ENCODE data around the gene THSD4.
"Not testable (repeated sequence)": the region's sequence is repeated elsewhere in the genome, so short reads cannot be mapped to it uniquely, and the experiment has no call there.

GRCh38 chr15:71265606-71266005 is 150.3 kb downstream of the THSD4 start:
- not testable (repeated sequence) for TF ChIP-seq POLR2AphosphoS5, POLR2A, EP300 (IDR thresholded peaks at IDR 0.05)

Measured in suprapubic skin (tissue), 4 donors.